COLO829 (cell line): ENCODE data around the gene GBF1.

ENCODE experiments used
- DNase-seq: peaks from one replicate; pipeline ENCODE4 v3.0.0; 2012; ENCODE audit warnings: low spot score

GBF1 gene

DNA sequence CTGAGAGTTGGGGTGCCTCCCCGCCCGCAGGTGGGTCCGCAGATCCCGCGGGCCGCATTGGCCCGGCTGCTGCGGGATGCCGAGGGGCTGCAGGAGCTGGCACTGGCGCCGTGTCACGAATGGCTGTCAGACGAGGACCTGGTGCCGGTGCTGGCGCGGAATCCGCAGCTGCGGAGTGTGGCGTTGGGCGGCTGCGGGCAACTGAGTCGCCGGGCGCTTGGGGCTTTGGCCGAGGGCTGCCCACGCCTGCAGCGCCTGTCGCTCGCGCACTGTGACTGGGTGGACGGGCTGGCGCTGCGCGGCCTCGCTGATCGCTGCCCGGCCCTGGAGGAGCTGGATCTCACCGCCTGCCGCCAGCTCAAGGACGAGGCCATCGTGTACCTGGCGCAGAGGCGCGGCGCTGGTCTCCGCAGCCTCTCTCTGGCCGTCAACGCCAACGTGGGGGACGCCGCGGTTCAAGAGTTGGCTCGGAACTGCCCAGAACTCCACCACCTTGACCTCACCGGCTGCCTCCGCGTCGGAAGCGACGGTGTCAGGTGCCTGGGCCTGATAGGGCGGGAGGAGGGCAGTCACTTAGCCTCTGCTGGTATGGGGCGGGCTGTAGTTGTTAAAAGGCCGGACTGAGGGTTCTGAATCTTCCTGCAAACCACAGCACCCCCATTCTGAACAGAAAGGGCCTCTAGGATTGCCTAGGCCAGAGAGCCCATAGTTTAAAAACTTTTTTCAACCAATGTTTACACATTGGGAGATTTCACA lies 176.6 kb downstream of the GBF1 start:
- no peak for DNase-seq

DNA sequence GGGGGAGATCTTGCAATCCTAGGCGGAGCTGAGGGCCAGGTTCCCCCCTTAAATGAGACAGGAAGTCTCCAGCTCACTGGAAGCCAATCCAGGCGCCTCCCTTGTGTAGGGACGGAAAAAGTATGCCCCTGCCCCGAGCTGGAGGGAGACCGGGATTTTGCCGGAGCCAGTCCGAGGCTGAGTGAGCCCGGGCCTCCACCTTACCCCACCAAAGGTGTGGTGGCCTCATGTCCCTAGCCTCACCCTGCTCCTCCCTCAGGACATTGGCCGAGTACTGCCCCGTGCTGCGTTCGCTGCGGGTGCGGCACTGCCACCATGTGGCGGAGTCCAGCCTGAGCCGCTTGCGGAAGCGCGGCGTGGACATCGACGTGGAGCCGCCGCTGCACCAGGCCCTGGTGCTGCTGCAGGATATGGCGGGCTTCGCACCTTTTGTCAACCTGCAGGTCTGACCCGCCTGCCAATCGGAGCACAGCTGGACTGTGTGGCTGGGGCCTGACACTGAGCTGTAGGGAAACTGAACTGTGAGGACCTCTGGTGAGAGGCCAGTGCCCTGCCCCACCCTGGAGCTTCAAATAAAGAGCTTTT lies 177.3 kb downstream of the GBF1 start:
- DNase-seq = peak; percentile 45

DNA sequence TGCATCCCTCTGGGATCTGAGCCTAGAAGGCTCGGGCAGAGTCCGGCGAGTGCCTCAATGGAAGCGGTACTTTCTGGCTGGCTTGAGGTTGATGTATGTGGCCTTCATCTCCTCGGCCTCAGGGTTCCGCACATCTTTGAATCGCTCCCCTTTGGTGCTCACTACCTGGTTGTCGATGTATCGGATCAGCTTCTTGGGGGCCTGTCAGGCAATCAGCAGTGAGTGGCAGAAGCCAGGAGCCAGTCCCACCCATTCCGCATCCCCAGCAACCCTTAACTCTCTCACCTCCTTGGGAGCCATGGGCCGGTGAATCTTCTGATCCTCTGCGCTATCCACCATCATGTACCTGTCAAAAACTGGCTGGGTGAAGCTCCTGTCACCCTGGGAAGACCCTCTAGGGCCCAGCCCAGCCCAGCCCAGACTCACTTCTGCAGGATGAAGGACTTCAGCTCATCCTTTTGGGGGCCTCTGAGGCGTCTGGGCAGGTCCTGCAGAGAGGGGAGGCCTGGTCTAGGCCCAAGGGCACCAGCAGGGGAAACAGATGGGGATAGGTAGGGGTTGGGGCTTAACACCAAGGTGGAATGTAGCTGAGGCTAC lies 178.1 kb downstream of the GBF1 start:
- DNase-seq = no peak

DNA sequence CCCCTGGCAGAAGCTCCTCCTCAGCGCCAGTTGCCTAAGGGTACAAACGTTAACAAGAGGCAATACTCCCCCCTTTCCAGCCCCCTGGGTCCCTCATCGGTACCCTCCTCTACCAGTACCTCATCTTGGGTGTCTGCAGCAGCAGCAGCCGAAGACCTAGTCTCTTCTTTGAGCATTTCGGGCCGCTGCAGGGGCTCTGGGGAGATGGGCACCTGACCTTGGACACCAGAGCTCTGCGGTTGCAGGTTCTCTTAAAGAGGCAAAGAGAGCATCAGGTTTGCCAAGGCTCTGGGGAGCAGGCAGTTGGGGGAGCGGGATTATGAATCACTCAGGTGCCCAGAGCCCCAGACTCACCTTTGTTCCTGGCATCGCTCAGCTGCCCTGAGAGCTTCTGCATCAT lies 178.8 kb downstream of the GBF1 start:
- DNase-seq = no peak

DNA sequence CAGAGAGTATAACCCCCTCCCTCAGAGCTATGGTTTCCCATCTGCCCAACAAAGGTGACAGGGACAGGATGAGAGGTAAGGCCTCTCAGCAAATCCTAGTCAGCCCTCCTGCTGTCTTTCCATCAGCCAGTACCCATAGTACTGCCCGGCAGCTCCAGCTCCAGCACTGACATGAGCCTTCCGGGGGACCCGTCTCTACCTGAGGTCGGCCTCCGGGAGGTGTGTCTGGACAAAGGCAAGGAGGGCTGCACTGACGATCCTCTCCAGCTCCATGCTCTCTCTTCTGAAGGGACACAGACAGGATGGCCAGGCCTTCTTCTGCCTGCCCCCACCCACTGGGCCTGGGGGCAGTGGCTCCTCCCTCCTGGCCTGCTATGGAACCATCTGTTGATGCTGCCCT lies 179.6 kb downstream of the GBF1 start:
- DNase-seq = no peak

DNA sequence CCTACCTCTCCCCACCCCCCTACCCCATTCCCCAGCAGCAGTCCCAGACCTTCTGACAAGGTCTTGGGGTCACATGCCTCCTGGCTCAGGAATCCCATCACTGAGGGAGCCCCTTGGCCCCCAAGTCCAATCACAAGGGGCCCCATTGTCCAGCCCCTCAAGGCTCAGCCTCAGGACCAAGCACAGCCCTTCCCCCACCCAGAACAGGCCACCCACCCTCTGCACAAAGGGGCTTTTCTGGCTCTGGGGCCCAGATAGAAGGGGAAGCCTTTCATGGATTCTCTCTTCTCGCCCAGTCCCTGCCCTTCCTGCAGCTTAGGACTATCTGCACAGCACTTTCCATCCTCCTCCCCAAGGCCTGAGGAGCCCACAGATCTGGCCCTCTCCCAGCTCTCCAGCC lies 180.1 kb downstream of the GBF1 start:
- DNase-seq = no peak

DNA sequence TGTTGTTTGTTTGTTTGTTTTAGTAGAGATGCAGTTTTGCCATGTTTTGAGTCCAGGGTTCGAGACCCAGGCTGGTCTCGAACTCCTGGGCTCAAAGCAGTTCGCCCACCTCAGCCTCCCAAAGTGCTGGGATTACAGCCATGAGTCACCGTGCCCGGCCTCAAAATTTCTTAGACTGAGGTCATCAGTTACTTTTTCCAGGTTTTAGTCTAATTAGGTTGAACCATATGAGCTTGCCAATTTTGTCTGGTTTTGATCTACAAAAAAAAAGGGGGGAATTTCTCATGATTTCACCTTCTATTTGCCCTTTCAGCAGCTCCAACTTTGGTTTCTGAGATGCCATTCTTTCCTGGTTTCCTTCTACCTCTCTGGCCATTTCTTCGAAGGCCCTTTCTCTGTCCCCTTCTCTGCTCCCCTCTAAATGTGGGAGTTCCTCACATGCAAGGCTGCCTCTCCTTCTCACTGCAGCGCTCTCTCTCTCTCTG lies 181.5 kb downstream of the GBF1 start:
- DNase-seq = no peak

DNA sequence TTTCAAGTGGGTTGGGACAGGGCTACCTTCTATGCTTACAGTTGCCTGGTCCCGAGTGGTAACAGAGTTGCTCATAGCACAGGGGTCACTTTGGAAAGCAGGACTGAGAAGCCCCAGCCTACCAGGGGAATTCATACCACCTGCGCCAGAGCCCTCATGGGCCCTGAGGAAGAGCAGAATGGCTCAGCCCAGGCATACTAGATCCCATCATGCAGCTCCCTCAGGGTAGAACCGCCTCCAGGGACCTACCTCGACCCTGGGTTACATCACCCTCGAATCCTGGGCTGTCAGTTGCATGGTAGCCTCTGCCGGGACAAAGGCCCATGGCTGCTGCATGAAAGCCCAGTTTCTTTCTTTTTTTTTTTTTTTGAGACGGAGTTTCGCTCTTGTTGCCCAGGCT lies 184.1 kb downstream of the GBF1 start:
- no peak for DNase-seq

DNA sequence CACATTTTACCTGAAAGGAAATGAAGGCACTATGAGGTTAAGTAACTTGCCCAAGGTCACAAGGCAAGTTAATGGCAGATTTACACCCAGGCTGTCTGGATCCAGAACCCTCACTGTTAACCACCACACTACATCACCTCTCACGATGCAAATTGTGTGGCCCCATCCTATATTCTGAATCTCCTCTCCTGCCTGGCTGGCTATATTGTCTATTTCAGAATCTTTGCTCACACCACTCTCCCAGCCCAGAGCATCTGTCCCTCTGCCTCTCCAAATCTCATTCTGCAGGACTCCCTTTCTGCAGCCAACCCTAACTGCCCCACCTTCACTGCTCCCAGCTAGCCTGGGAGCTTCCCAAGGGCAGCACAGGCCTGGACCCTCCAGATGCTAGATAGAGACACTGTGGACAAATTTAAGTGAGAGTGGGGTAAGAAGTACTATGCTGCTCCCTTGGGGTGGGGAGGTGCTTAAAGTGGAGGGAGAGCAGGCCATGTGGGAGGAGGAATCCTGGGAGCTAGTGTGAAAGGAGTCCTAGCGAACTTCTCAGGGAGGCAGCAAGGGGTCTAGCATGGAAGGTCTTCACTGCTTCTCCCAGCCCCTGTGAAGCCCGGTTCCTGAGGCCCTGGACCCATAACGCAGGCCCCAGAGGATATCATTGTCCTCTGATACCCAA lies 186.3 kb downstream of the GBF1 start:
- no peak for DNase-seq
